Upper lobe of left lung (tissue), 6 donors: ENCODE results near the gene PLAGL1. TPM values are rescaled to one million over a fixed set of nuclear protein-coding genes. Genes with fewer than 3 reads are reported as not detected.
A peak's percentile ranks its signal among the peaks of the same experiment; 100 is the strongest.

Source experiments
- ATAC-seq, 2 donors: fragments of 200-7000 bp; cut with Tn5 transposase; one replicate each; pipeline ENCODE4 v1.9.1; 2022; ENCODE audit warnings: mild to moderate bottlenecking in 2 of 2, moderate library complexity in 2 of 2; ENCODE audit not compliant: low FRiP score in 2 of 2
- DNase-seq, 2 donors: peaks; one replicate each; pipeline ENCODE4 v3.0.0-alpha.2; 2019 to 2020
- H3K27ac ChIP-seq, 4 donors: fragments of 200-600 bp; sonication (generic); one replicate each; pipeline ENCODE4 v1.5.1; 2016 to 2019
- H3K27me3 ChIP-seq, 4 donors: fragments of 200-600 bp; sonication (generic); one replicate each; pipeline ENCODE4 v1.5.1; 2017 to 2019
- H3K36me3 ChIP-seq, 4 donors: fragments of 200-600 bp; sonication (generic); one replicate each; pipeline ENCODE4 v1.5.1; 2016 to 2019
- H3K4me1 ChIP-seq, 4 donors: fragments of 200-600 bp; sonication (generic); one replicate each; pipeline ENCODE4 v1.5.1; 2018 to 2019
- H3K4me3 ChIP-seq, 4 donors: fragments of 200-600 bp; sonication (generic); one replicate each; pipeline ENCODE4 v1.5.1; 2017 to 2019; ENCODE audit warnings: mild to moderate bottlenecking in 2 of 4, moderate library complexity in 1 of 4
- H3K9me3 ChIP-seq, 4 donors: fragments of 200-600 bp; sonication (generic); one replicate each; pipeline ENCODE4 v1.5.1; 2018 to 2019
- CTCF ChIP-seq, 6 experiments: fragments of 450-650 bp in 4 of 6; fragments of 200-600 bp in 2 of 6; sonication (generic) in 2 of 6; IDR thresholded peaks; one replicate each; pipeline ENCODE4 v1.5.1; 2016 to 2019; ENCODE audit warnings: antibody characterized with exemption in 6 of 6
- EP300 ChIP-seq, 4 donors: sonication (generic); formaldehyde crosslinking; IDR thresholded peaks; one replicate each; pipeline ENCODE4 v1.5.1; 2017; ENCODE audit warnings: antibody characterized with exemption in 4 of 4, control low read depth in 2 of 4
- POLR2A ChIP-seq, 4 donors: fragments of 450-650 bp; IDR thresholded peaks; one replicate each; pipeline ENCODE4 v1.5.1; 2016 to 2017; ENCODE audit warnings: antibody characterized with exemption in 4 of 4, mild to moderate bottlenecking in 2 of 4
- POLR2AphosphoS5 ChIP-seq, 2 donors: sonication (generic); formaldehyde crosslinking; IDR thresholded peaks; one replicate each; pipeline ENCODE4 v1.5.1; 2017; ENCODE audit warnings: antibody characterized with exemption in 2 of 2
- WGBS, 2 donors: methylation state at CpG; one replicate each; pipeline ENCODE4 v1.1.5; 2017 to 2018; 5-methylcytosine and 5-hydroxymethylcytosine counted together
- total RNA-seq, 6 donors: library from RNA; depleted of rRNA in 4 of 6; stranded (reverse); fragments of >200 nt in 4 of 6; gene quantifications; one replicate each; pipeline versions ENCODE4 v1.1.0 to v1.2.1, GENCODE V29; 2016 to 2021
- donor health status: DM: no; HTN: no; CAD: no; lungs with moderate emphysema.
- donor health status: DM: no; HTN: yes; CAD: no; lungs with severe emphysema.

Gene PLAGL1
- total RNA-seq, 6 donors from 2014 or later, result 22.5 to 47.5 (median 35.4) TPM

- H3K9me3 ChIP-seq, result no peaks in the 10 kb centered on the region
- WGBS, 2 donors, result 63 to 81% methylated on average over 6 of the region's 6 CpGs
- no peak overlapping the region for H3K4me3 ChIP-seq
- H3K27ac ChIP-seq, result no peak overlapping the region
- H3K36me3 ChIP-seq, result peaks cover 0 to 2% (median 0%) of the 10 kb centered on the region in 4 donors
- ATAC-seq, result peak; percentile 30 to 56
- no peak for DNase-seq
- TF ChIP-seq POLR2A (IDR thresholded peaks at IDR 0.05) (no peak), EP300 (IDR thresholded peaks at IDR 0.05) (no peak), POLR2AphosphoS5 (IDR thresholded peaks at IDR 0.05) (no peak), CTCF (IDR thresholded peaks at IDR 0.05) (no peak)
- H3K27me3 ChIP-seq, result no peaks in the 10 kb centered on the region
- peaks cover 28 to 42% (median 30%) of the 10 kb centered on the region in 4 donors for H3K4me1 ChIP-seq
These were observed 42.4 kb downstream of the PLAGL1 start for GRCh38 chr6:143965503-143966171.

DNA sequence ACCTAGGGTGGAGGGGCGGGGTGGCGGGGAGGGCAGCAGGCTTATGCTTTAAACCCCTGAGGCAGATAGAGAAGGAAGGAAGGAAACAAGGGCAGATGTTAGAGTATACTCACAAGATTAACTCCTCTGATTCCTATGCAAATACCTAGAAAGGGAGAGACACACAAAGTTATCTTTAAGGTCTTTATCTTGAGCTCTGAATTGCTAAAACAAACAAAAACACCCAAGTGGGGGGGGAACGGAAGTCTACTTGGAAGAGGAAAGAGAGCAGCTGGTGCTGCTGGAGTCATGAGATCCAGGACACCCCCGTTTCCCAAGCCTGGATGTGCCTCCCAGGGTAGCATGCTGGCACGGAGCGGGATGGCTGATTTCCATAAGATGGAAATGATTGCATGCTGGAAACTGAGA, 43.4 kb downstream of the PLAGL1 start:
- no peak for DNase-seq
- H3K4me1 ChIP-seq, result peaks cover 28 to 39% (median 33%) of the 10 kb centered on the region in 4 donors
- no peaks in the 10 kb centered on the region for H3K9me3 ChIP-seq
- no peaks in the 10 kb centered on the region for H3K27me3 ChIP-seq
- WGBS, 2 donors, result 53 to 54% methylated on average over 6 of the region's 6 CpGs
- no peak overlapping the region for H3K27ac ChIP-seq
- no peak for TF ChIP-seq POLR2A (IDR thresholded peaks at IDR 0.05)
- TF ChIP-seq CTCF (IDR thresholded peaks at IDR 0.05), result no peak
- no peak for TF ChIP-seq EP300 (IDR thresholded peaks at IDR 0.05)
- no peak for TF ChIP-seq POLR2AphosphoS5 (IDR thresholded peaks at IDR 0.05)
- no peak for ATAC-seq
- peaks cover 0 to 2% (median 0%) of the 10 kb centered on the region in 4 donors for H3K36me3 ChIP-seq
- H3K4me3 ChIP-seq, result no peak overlapping the region

DNA sequence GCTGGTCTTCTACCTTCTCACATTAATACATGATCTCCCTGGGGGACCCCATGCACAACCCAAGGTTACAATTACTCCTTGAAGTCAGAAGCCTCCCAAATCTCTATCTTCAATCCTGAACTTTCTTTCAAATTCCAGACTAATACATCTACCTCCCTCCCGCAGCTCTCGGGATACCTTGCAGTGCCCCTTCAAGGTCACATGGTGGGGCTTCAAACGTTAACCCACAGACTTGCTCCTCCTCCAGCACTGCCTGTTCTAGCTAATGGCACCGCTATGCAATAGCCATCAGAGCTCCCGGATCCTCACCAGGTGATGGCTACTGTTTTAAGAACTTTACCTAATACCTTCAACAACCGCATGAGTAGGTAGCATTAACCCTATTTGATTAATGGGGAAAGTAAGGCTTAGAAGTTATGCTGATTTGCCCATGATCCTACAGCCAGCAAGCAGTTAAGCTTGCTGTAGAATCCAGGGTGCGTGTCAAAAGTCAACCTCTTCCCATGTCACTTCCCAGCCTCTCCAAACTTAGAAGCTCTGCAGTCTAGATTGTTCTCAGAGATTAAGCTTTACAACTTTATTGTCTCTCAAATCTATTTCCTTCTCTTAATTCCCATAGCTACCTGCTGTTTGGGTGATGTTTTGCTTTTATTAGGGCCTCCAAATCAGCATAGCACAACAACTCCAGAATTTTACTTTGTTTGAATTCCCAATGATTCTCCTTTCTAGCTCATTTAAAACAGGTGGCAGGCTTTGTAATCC, 44.7 kb downstream of the PLAGL1 start:
- Histone ChIP-seq H3K27ac (peak overlapping the region in 2 of 4 donors; percentile 14 to 28), H3K4me3 (no peak overlapping the region), H3K9me3 (no peaks in the 10 kb centered on the region), H3K36me3 (peaks cover 0 to 2% (median 0%) of the 10 kb centered on the region in 4 donors), H3K4me1 (peaks cover 28 to 40% (median 33%) of the 10 kb centered on the region in 4 donors), H3K27me3 (no peaks in the 10 kb centered on the region)
- no peak for ATAC-seq
- TF ChIP-seq POLR2A (IDR thresholded peaks at IDR 0.05) (no peak), POLR2AphosphoS5 (IDR thresholded peaks at IDR 0.05) (no peak), CTCF (IDR thresholded peaks at IDR 0.05) (no peak), EP300 (IDR thresholded peaks at IDR 0.05) (no peak)
- DNase-seq, result no peak
- WGBS, 2 donors, result 70 to 87% methylated on average over 7 of the region's 7 CpGs

- Histone ChIP-seq H3K9me3 (no peaks in the 10 kb centered on the region), H3K4me1 (peaks cover 27 to 40% (median 29%) of the 10 kb centered on the region in 4 donors), H3K4me3 (no peak overlapping the region), H3K36me3 (peaks cover 0 to 2% (median 0%) of the 10 kb centered on the region in 4 donors), H3K27ac (peak overlapping the region in 1 of 4 donors; percentile 28), H3K27me3 (no peaks in the 10 kb centered on the region)
- WGBS, 2 donors, result 58 to 59% methylated on average over 12 of the region's 12 CpGs
- DNase-seq (no peak), ATAC-seq (peak in 1 of 2 donors; percentile 37)
- TF ChIP-seq EP300 (IDR thresholded peaks at IDR 0.05), result no peak
- TF ChIP-seq POLR2A (IDR thresholded peaks at IDR 0.05), result no peak
- no peak for TF ChIP-seq POLR2AphosphoS5 (IDR thresholded peaks at IDR 0.05)
- TF ChIP-seq CTCF (IDR thresholded peaks at IDR 0.05), result peak in 4 of 6 experiments; percentile 21 to 50 (median 34)
These were observed 45.9 kb downstream of the PLAGL1 start for GRCh38 chr6:143961886-143962878.
